HS-5 (cell line): Measurements from ENCODE around the gene AACS.

Experiments
- DNase-seq: peaks from one replicate; pipeline ENCODE4 v3.0.0-alpha.2; 2012; ENCODE audit warnings: low read depth

The AACS gene

GRCh38 chr12:125152463-125152862 lies 87.2 kb downstream of the AACS start:
- no peak for DNase-seq

- no peak for DNase-seq
These were observed 90.1 kb downstream of the AACS start for GRCh38 chr12:125155366-125155765.

- DNase-seq = no peak
These were observed 91.9 kb downstream of the AACS start for GRCh38 chr12:125157177-125157576.

- DNase-seq = no peak
These were observed 94.5 kb downstream of the AACS start for GRCh38 chr12:125159702-125160101.

GRCh38 chr12:125160281-125160955 lies 95.2 kb downstream of the AACS start:
- DNase-seq = no peak

- DNase-seq = no peak
These were observed 96.4 kb downstream of the AACS start for GRCh38 chr12:125161712-125162022.

GRCh38 chr12:125162489-125163028 lies 97.3 kb downstream of the AACS start:
- DNase-seq = no peak

- DNase-seq = no peak
These were observed 97.9 kb downstream of the AACS start for GRCh38 chr12:125163148-125163547.

- DNase-seq = no peak
These were observed 99.3 kb downstream of the AACS start for GRCh38 chr12:125164541-125164940.

GRCh38 chr12:125166041-125166440 lies 100.8 kb downstream of the AACS start:
- no peak for DNase-seq

GRCh38 chr12:125167658-125168057 lies 102.4 kb downstream of the AACS start:
- no peak for DNase-seq

GRCh38 chr12:125169451-125169850 lies 104.2 kb downstream of the AACS start:
- no peak for DNase-seq

GRCh38 chr12:125169870-125170269 lies 104.6 kb downstream of the AACS start:
- no peak for DNase-seq

- no peak for DNase-seq
These were observed 106.0 kb downstream of the AACS start for GRCh38 chr12:125171267-125171666.

GRCh38 chr12:125172231-125172850 lies 107.1 kb downstream of the AACS start:
- DNase-seq = no peak

- DNase-seq = no peak
These were observed 110.3 kb downstream of the AACS start for GRCh38 chr12:125175576-125175975.

- DNase-seq = no peak
These were observed 113.0 kb downstream of the AACS start for GRCh38 chr12:125178222-125178621.

GRCh38 chr12:125180144-125180543 lies 114.9 kb downstream of the AACS start:
- DNase-seq = no peak

GRCh38 chr12:125181107-125181506 lies 115.9 kb downstream of the AACS start:
- no peak for DNase-seq

GRCh38 chr12:125183187-125184067 lies 118.2 kb downstream of the AACS start:
- DNase-seq = peak; percentile 40

GRCh38 chr12:125184213-125184967 lies 119.2 kb downstream of the AACS start:
- no peak for DNase-seq

- no peak for DNase-seq
These were observed 120.1 kb downstream of the AACS start for GRCh38 chr12:125185311-125185739.
